Measurements from ENCODE around the gene GGA1.

Gene GGA1

DNA sequence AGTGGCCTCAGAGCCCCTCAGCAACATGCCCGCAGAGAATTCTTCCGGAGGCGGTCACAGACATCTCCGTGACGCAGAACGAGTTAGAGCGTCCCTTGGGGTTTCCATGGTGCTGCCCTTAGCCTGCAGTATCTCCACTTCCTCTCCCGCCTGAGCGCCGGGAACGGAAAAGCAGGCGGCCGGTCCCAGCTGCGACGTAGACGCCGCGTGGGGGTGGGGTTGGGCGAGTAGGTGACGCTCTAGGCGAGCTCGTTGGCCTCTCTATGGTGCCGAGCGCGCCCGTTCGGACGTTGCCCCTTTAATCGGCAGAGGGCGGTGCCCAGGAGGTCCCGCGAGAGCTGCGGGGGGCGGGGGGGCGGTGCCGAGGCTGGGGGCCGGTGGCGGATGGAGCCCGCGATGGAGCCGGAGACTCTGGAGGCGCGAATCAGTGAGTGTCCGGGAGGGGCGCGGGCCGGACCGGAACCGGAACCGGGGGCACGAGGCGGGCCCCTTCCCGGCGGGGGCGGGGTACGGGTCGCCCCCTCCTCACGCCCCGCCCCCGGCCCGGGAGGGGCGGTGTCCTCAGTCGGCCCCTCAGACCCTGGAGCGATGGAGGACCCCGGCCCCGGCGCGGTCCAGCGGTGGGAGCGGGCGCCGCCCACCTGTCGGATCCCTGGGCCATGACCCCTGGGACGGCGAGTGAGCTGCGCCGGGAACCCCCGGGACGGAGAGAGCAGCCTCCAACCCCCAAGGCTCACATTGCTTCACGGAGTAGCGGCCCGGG lies at the start of gene GGA1:
TSS of gene GGA1 (plus strand) at position 358 of the 763 bp plus-strand sequence. CDS start at position 385, 27 bp downstream.
- DNase-seq = peak; percentile 98

DNA sequence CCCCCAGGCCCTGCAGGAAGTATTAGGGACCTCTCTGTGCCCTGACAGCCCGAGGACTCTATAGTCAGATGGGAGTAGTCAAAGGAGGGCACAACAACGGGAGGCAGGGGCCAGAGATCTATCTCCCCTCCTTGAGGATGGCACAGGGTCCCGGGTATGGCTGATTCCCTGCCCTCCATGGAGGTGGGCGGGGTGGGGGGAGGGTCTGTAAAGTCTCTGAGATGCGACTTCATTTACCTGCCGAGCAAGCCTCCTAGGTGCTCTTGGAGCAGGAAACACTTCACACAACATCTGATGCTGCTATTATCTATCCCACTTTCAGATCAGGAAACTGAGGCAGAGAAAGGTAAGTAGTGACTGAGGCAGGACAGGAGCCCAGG lies 49.1 kb upstream of the GGA1 start:
- DNase-seq = no peak

DNA sequence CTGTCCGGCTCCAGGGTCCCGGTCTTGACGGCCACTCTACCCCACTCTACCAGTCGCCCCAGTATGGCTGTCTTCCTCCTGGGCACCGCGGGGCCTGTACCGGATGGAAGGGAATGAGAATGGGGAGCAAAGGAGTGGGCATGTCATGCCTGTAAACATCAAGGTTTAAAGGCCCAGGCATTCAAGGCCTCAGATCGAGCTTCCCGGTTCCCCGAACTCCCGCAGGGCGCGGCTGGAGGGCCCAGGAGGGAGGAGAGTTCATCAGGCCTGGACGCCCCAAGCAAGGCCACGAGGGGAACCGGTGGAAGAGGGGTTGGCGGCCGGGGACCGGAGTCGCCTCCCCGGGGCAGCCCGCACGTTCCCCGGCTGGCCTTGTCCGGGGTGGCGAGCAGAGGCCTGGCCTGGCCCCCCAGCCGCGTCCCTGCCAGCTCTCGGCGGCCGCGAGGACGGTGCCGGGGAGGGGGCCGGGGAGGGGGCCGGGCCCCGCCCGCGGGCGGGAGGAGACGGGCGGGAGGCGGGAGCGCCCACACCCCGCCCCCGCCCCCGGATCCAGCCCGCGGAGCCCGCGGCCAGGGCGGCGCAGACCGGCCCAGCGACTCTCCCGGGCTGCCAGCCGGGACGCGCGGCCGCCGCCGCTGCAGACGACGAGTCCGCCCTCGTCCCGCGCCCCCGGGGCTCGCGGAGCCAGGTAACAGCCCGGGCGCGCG lies 48.6 kb upstream of the GGA1 start, which contains the start of gene CDC42EP1:
TSS of gene CDC42EP1 (plus strand) at position 580 of the 707 bp plus-strand sequence. CDS start 5,870 bp downstream, outside the sequence.
- no peak for DNase-seq

DNA sequence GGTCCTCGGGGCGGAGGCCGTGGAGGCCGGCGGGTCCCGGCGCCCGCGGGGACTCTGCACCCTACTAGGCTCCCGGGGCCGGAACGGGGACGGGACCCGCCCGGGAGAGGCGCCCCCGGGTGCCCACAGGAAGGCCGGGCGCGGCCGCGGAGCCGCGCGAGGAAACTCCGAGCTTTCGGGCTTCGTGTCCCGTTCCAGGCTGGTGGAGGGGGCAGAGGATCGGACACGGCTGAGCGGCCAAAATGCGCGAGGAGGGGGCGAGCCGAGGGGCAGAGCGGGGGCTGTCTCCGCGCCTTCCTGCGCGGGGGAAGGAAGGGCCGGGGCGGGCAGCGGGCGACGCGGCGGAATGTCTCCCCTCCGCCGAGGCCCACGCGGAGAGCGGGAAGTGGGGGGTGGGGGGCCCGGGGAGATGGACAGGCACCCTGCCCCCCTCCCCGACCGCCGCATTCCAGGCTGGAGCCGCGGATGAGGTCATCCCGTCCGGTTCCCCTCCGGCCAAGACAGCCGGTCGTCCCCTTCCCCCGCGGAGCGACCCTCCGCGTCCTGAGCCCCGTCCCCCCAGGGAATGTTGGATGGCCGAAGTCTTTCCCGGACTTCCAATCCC lies 47.9 kb upstream of the GGA1 start:
- DNase-seq = no peak

GRCh38 chr22:37561212-37562048 lies 47.2 kb upstream of the GGA1 start:
- DNase-seq = peak; percentile 55

GRCh38 chr22:37562049-37562875 lies 46.4 kb upstream of the GGA1 start:
- DNase-seq = no peak

GRCh38 chr22:37563153-37564081 lies 45.2 kb upstream of the GGA1 start:
- no peak for DNase-seq

- no peak for DNase-seq
These were observed 44.4 kb upstream of the GGA1 start for GRCh38 chr22:37564111-37564711.

GRCh38 chr22:37565830-37566229 lies 42.8 kb upstream of the GGA1 start:
- DNase-seq = no peak

DNA sequence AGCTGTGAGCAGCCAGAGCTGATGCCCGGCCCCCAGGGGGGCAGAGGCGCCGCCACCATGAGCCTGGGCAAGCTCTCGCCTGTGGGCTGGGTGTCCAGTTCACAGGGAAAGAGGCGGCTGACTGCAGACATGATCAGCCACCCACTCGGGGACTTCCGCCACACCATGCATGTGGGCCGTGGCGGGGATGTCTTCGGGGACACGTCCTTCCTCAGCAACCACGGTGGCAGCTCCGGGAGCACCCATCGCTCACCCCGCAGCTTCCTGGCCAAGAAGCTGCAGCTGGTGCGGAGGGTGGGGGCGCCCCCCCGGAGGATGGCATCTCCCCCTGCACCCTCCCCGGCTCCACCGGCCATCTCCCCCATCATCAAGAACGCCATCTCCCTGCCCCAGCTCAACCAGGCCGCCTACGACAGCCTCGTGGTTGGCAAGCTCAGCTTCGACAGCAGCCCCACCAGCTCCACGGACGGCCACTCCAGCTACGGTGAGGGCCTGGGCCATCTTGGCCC lies 42.3 kb upstream of the GGA1 start:
- DNase-seq = peak; percentile 28

DNA sequence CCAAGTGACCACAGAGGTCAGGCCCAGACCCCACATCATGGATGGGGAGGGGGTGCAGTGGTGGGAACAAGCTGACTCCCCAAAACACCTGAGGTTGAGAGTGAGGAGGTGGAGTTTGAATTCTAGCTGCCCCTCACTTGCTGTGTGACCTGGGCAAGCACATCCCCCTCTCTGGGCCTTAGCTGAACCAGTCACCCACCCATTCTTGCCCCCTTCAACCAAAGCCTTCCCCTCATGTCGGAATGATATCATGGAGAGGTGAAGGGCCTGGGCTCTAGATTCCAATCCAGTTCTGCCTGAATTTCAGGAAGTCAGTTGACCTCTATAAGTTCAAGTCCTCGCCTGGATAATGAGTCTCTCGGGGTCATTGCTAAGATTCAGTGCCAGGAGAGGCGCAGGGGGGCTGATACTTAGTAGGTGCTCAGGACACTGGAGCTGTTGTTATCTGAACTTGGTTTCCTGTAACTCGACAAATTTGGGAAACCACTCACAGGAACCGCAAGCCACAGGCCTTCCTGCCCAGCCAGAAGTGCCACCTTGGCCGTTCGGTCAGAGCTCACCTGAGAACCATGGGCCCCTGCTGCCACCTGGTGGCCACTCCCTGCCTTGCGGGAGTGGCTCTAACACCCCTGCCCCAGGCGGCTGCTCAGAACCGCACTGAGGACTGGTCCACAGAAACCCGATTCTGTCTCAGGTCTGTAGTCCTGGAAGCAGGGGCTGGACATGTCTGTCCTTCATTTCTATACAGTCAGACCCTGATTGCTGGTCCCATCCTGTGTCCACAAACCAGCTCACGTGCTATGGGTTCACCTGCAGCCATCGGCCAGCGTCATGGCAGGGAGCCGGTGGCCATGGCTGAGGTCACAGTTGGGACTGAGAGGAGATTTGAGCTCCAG lies 41.5 kb upstream of the GGA1 start:
- DNase-seq = peak; percentile 88

DNA sequence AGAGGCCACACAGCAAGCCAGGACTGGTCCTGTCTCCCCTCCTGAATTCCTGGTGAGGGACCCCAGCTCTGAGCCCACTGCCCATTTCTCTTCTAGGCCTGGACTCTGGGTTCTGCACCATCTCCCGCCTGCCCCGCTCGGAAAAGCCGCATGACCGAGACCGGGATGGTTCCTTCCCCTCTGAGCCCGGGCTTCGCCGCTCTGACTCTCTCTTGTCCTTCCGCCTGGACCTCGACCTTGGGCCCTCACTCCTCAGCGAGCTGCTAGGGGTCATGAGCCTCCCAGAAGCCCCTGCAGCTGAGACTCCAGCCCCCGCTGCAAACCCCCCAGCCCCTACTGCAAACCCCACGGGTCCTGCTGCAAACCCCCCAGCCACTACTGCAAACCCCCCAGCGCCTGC lies 40.6 kb upstream of the GGA1 start:
- no peak for DNase-seq

- DNase-seq = no peak
These were observed 40.1 kb upstream of the GGA1 start for GRCh38 chr22:37568448-37569008.

DNA sequence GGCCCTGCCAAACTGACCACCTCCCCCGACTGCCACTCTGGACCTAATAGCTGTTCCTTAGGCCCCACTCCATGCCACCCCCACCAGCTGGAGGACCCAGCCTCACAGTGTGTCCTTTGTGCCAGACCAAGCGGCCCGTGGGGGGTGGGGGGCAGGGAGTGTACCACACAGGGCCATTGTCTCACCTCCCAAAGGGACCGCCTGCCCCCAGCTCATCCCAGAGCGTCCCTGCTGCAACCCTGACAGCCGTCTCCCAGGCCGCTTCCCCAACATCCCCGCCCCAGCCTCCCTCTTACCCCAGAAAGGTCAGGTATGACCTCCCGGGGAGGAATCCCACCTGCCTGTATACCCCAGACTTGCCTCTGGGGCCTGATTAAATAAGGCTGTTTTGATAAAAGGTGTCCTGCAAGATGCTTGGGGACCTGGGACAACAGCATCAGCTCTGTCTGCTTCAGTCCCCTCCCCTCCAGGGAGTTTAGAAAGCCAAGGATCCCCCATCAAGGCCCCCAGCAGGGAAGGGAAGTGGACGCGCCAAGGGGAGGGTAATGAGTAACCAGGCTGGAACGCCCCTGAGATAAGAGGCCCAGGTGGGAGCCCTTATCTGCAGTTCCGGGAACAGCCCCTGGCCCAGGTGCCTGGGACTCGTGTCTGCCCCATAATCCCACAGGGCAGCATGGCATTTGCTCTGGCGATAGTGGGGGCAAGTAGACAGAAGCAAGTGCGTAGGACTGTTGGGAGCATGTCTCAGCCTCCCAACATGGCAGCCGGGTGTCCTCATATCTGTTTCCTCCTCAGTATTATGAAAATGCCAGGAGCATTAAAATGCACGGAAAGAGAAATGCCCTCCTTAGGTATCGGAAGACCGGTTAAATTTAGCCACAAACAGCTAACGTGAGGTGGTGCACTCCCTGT lies 39.4 kb upstream of the GGA1 start:
- no peak for DNase-seq

GRCh38 chr22:37569921-37570660 lies 38.5 kb upstream of the GGA1 start:
- no peak for DNase-seq

- no peak for DNase-seq
These were observed 38.0 kb upstream of the GGA1 start for GRCh38 chr22:37570661-37570976.
